ENCODE results near the gene ACSM3.

DNA sequence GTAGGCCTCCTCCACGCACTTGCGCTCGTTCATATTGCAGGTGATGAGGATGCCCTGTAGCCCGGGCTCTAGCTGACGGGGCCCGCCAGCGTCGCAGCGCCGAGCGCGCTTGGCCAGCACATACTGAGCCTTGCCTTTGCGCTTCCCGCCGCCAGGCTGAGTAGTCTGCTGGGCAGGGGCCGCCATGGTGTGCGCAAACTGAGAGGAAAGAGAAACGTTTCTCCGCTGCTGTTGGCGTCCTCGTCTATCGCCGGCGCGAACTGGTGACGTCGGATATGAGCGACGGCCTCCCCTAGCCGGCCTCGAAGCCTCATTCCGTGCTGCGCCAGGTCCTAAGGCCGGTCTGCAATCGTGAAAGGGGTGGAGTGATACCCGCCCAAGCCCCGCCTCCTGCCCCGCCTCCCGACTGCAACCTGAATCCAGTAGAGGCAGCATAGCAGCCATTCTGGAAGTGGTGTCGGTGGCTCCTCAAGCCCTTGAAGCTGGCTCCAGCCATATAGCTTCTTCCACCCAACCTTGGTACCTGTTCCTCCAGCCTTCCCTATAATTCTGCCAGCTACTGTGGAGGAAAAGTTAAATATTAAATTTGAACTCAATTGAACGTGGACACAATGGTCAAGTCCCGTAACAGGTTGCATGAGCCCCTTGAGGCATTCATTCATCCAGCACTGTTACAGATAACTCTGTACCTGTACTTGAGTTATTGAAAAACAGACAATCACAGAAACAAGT is 22.1 kb upstream of the ACSM3 start, which contains the start of gene THUMPD1:
- TF ChIP-seq, protein P1, sequence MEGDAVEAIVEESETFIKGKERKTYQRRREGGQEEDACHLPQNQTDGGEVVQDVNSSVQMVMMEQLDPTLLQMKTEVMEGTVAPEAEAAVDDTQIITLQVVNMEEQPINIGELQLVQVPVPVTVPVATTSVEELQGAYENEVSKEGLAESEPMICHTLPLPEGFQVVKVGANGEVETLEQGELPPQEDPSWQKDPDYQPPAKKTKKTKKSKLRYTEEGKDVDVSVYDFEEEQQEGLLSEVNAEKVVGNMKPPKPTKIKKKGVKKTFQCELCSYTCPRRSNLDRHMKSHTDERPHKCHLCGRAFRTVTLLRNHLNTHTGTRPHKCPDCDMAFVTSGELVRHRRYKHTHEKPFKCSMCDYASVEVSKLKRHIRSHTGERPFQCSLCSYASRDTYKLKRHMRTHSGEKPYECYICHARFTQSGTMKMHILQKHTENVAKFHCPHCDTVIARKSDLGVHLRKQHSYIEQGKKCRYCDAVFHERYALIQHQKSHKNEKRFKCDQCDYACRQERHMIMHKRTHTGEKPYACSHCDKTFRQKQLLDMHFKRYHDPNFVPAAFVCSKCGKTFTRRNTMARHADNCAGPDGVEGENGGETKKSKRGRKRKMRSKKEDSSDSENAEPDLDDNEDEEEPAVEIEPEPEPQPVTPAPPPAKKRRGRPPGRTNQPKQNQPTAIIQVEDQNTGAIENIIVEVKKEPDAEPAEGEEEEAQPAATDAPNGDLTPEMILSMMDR (IDR thresholded peaks at IDR 0.05; ENCODE audit: low read length), result peak; percentile 33
- no peak for TF ChIP-seq EZH2 (optimal IDR thresholded peaks at IDR 0.05; ENCODE audit: low read depth, low read length)
- TF ChIP-seq EZH2phosphoT487 (IDR thresholded peaks at IDR 0.05; ENCODE audit: low read length), result no peak
